LNCAP (cell line): ENCODE data around the gene CPXM1.

Experiments
- CTCF ChIP-seq: fragments of 450-650 bp; IDR thresholded peaks from 2 replicates; pipeline ENCODE4 v1.5.1; 2017; ENCODE audit warnings: mild to moderate bottlenecking

The CPXM1 gene

GRCh38 chr20:2800521-2801285 is at the start of gene CPXM1:
CPXM1 (minus strand) TSS chr20:2800627; CDS start chr20:2800572, 55 bp downstream.
- TF ChIP-seq CTCF: no peak

- TF ChIP-seq CTCF: no peak
Measured at GRCh38 chr20:2849529-2849928, 49.1 kb upstream of the CPXM1 start.

GRCh38 chr20:2847802-2848201 is 47.4 kb upstream of the CPXM1 start:
- TF ChIP-seq CTCF: no peak

- no peak for TF ChIP-seq CTCF
Measured at GRCh38 chr20:2846698-2847097, 46.3 kb upstream of the CPXM1 start.

- no peak for TF ChIP-seq CTCF
Measured at GRCh38 chr20:2845607-2846006, 45.2 kb upstream of the CPXM1 start.

- TF ChIP-seq CTCF: no peak
Measured at GRCh38 chr20:2840967-2841531, 40.6 kb upstream of the CPXM1 start.

GRCh38 chr20:2840138-2840966 is 39.9 kb upstream of the CPXM1 start, which contains the start of the genes PCED1A and VPS16:
PCED1A (minus strand) TSS chr20:2840655; CDS start chr20:2839912, 743 bp downstream.
VPS16 (plus strand) TSS chr20:2840745; CDS start chr20:2840775, 30 bp downstream.
- TF ChIP-seq CTCF: no peak
